H1 (cell line): ENCODE results near the gene HLA-C. TPM values are rescaled to one million over a fixed set of nuclear protein-coding genes. Genes with fewer than 3 reads are reported as not detected.

Source experiments
- ASH2L ChIP-seq: fragments of 200-600, 300-600 bp; sonication (generic); IDR thresholded peaks from one replicate; pipeline ENCODE4 v1.7.1; 2017; ENCODE audit warnings: low read length
- BACH1 ChIP-seq: IDR thresholded peaks from 2 replicates; pipeline ENCODE4 v1.6.1; 2012; ENCODE audit warnings: low read length, improper control_type of control experiment
- CBX8 ChIP-seq: fragments of 300-800, 300-1000 bp; sonication (generic); IDR thresholded peaks from 2 replicates; pipeline ENCODE4 v1.7.1; 2016; ENCODE audit warnings: low read depth, low read length, borderline replicate concordance
- CHD1 ChIP-seq: IDR thresholded peaks from 2 replicates; pipeline ENCODE4 v1.6.1; 2012; ENCODE audit warnings: low read depth, low read length, improper control_type of control experiment
- CREB1 ChIP-seq: IDR thresholded peaks from 2 replicates; pipeline ENCODE4 v1.6.1; 2012; ENCODE audit warnings: inconsistent platforms
- GTF2F1 ChIP-seq: IDR thresholded peaks from 2 replicates; pipeline ENCODE4 v1.6.1; 2012; ENCODE audit warnings: low read depth, low read length, improper control_type of control experiment, borderline replicate concordance
- KDM1A ChIP-seq: fragments of 200-600, 300-600 bp; sonication (generic); IDR thresholded peaks from 2 replicates; pipeline ENCODE4 v1.7.1; 2016; ENCODE audit warnings: mild to moderate bottlenecking, low read length, borderline replicate concordance
- RNF2 ChIP-seq: fragments of 200-900, 300-1000 bp; sonication (generic); IDR thresholded peaks from 2 replicates; pipeline ENCODE4 v1.7.1; 2016; ENCODE audit warnings: borderline replicate concordance, low read depth, mild to moderate bottlenecking, antibody characterized with exemption, low read length; ENCODE audit not compliant: poor library complexity, severe bottlenecking; ENCODE audit errors: missing control alignments
- RXRA ChIP-seq: IDR thresholded peaks from 2 replicates; pipeline ENCODE4 v1.6.1; 2011; ENCODE audit warnings: low read depth, mild to moderate bottlenecking, low read length, moderate library complexity; ENCODE audit not compliant: insufficient read depth
- SIX5 ChIP-seq: IDR thresholded peaks from 2 replicates; pipeline ENCODE4 v1.6.1; 2011; ENCODE audit warnings: mild to moderate bottlenecking, low read depth, low read length
- TCF12 ChIP-seq: IDR thresholded peaks from 2 replicates; pipeline ENCODE4 v1.6.1; 2011; ENCODE audit warnings: low read depth, mild to moderate bottlenecking, low read length
- TEAD4 ChIP-seq: IDR thresholded peaks from 2 replicates; pipeline ENCODE4 v1.6.1; 2012; ENCODE audit warnings: low read depth, low read length, inconsistent platforms, mixed read lengths
- polyA plus RNA-seq, 7 experiments: library from polyadenylated mRNA; depleted of rRNA in 3 of 7; stranded (reverse) in 5 of 7; unstranded in 2 of 7; fragments of >200 nt in 5 of 7; fragments of 200-250 nt in 2 of 7; gene quantifications; 1 replicate in 5 of 7; 2 replicates in 1 of 7; 4 replicates in 1 of 7; pipeline versions ENCODE4 v1.2.1 to v1.2.3, GENCODE V29; 2011 to 2013; ENCODE audit warnings: missing spikeins in 2 of 7, mixed read lengths in 2 of 7
- total RNA-seq: library from RNA; stranded (reverse); fragmentation: NEBNext Ultra II Directional; extraction: Animal tissue kit (Norgen Biotek cat#: 25700); gene quantifications from 2 replicates; pipeline ENCODE4 v1.2.1, GENCODE V29; 2021
- TF ChIP-seq, protein P1 (sequence below): fragments of 300-600 bp; sonication (generic); IDR thresholded peaks from 2 replicates; pipeline ENCODE4 v1.7.1; 2012; ENCODE audit warnings: low read length, moderate library complexity, mild to moderate bottlenecking, inconsistent platforms; ENCODE audit not compliant: insufficient replicate concordance

Gene HLA-C
- total and polyA plus RNA-seq, 2 of the 8 experiments (the other 6 are each of a cell fraction or from before 2014, with no cell fraction given) = 245 to 360 TPM

DNA sequence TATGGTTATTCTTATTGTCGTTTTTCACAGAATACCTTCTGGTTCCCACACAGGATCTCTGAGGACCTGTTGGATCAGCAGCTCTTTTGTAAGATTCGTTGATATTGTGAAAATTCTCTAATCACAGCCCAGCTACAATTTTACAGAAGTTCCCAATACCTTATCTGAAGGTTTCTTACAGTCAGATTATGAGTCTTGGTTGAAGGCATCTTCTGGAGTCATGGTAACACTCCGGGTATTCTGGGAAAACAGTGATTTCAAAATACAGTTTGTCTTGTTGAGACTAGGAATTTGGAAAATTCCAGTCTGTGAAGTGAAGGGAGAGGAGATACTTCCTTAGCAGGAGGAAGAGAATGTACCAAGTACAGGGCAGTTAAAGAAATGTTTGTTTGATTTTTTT lies 22.2 kb upstream of the HLA-C start (continued):
- TF ChIP-seq, protein P1, sequence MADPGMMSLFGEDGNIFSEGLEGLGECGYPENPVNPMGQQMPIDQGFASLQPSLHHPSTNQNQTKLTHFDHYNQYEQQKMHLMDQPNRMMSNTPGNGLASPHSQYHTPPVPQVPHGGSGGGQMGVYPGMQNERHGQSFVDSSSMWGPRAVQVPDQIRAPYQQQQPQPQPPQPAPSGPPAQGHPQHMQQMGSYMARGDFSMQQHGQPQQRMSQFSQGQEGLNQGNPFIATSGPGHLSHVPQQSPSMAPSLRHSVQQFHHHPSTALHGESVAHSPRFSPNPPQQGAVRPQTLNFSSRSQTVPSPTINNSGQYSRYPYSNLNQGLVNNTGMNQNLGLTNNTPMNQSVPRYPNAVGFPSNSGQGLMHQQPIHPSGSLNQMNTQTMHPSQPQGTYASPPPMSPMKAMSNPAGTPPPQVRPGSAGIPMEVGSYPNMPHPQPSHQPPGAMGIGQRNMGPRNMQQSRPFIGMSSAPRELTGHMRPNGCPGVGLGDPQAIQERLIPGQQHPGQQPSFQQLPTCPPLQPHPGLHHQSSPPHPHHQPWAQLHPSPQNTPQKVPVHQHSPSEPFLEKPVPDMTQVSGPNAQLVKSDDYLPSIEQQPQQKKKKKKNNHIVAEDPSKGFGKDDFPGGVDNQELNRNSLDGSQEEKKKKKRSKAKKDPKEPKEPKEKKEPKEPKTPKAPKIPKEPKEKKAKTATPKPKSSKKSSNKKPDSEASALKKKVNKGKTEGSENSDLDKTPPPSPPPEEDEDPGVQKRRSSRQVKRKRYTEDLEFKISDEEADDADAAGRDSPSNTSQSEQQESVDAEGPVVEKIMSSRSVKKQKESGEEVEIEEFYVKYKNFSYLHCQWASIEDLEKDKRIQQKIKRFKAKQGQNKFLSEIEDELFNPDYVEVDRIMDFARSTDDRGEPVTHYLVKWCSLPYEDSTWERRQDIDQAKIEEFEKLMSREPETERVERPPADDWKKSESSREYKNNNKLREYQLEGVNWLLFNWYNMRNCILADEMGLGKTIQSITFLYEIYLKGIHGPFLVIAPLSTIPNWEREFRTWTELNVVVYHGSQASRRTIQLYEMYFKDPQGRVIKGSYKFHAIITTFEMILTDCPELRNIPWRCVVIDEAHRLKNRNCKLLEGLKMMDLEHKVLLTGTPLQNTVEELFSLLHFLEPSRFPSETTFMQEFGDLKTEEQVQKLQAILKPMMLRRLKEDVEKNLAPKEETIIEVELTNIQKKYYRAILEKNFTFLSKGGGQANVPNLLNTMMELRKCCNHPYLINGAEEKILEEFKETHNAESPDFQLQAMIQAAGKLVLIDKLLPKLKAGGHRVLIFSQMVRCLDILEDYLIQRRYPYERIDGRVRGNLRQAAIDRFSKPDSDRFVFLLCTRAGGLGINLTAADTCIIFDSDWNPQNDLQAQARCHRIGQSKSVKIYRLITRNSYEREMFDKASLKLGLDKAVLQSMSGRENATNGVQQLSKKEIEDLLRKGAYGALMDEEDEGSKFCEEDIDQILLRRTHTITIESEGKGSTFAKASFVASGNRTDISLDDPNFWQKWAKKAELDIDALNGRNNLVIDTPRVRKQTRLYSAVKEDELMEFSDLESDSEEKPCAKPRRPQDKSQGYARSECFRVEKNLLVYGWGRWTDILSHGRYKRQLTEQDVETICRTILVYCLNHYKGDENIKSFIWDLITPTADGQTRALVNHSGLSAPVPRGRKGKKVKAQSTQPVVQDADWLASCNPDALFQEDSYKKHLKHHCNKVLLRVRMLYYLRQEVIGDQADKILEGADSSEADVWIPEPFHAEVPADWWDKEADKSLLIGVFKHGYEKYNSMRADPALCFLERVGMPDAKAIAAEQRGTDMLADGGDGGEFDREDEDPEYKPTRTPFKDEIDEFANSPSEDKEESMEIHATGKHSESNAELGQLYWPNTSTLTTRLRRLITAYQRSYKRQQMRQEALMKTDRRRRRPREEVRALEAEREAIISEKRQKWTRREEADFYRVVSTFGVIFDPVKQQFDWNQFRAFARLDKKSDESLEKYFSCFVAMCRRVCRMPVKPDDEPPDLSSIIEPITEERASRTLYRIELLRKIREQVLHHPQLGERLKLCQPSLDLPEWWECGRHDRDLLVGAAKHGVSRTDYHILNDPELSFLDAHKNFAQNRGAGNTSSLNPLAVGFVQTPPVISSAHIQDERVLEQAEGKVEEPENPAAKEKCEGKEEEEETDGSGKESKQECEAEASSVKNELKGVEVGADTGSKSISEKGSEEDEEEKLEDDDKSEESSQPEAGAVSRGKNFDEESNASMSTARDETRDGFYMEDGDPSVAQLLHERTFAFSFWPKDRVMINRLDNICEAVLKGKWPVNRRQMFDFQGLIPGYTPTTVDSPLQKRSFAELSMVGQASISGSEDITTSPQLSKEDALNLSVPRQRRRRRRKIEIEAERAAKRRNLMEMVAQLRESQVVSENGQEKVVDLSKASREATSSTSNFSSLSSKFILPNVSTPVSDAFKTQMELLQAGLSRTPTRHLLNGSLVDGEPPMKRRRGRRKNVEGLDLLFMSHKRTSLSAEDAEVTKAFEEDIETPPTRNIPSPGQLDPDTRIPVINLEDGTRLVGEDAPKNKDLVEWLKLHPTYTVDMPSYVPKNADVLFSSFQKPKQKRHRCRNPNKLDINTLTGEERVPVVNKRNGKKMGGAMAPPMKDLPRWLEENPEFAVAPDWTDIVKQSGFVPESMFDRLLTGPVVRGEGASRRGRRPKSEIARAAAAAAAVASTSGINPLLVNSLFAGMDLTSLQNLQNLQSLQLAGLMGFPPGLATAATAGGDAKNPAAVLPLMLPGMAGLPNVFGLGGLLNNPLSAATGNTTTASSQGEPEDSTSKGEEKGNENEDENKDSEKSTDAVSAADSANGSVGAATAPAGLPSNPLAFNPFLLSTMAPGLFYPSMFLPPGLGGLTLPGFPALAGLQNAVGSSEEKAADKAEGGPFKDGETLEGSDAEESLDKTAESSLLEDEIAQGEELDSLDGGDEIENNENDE = no peak
- no peak for TF ChIP-seq SIX5
- TF ChIP-seq RXRA = no peak
- no peak for TF ChIP-seq RNF2
- no peak for TF ChIP-seq GTF2F1
- no peak for TF ChIP-seq TCF12
- TF ChIP-seq BACH1 = no peak
- TF ChIP-seq TEAD4 = no peak
- TF ChIP-seq ASH2L = no peak
- TF ChIP-seq CHD1 = no peak
- TF ChIP-seq KDM1A = no peak
- TF ChIP-seq CREB1 = no peak
- no peak for TF ChIP-seq CBX8
